GM19238 (cell line): ENCODE data around the gene KLF4.
A peak's percentile ranks its signal among the peaks of the same experiment; 100 is the strongest.
"Not testable (repeated sequence)": the region's sequence is repeated elsewhere in the genome, so short reads cannot be mapped to it uniquely, and the experiment has no call there.

Experiments used
- DNase-seq: peaks from one replicate; pipeline ENCODE4 v3.0.0; 2011; ENCODE audit warnings: low spot score; ENCODE audit not compliant: insufficient read length

KLF4 gene

GRCh38 chr9:107489687-107490605, at the start of gene KLF4:
TSS of gene KLF4 (minus strand) at chr9:107489769. CDS start at chr9:107489172, 597 bp downstream.
- peak; percentile 66 for DNase-seq

GRCh38 chr9:107536462-107536861, 46.9 kb upstream of the KLF4 start:
- DNase-seq, result no peak

GRCh38 chr9:107534510-107535078, 45.0 kb upstream of the KLF4 start:
- no peak for DNase-seq

GRCh38 chr9:107530679-107531078, 41.1 kb upstream of the KLF4 start:
- DNase-seq, result no peak

- DNase-seq, result no peak
Observed at GRCh38 chr9:107528686-107529085, 39.1 kb upstream of the KLF4 start.

- no peak for DNase-seq
Observed at GRCh38 chr9:107523539-107523938, 34.0 kb upstream of the KLF4 start.

- no peak for DNase-seq
Observed at GRCh38 chr9:107520186-107520585, 30.6 kb upstream of the KLF4 start.

- DNase-seq, result no peak
Observed at GRCh38 chr9:107518037-107518807, 28.7 kb upstream of the KLF4 start.

- no peak for DNase-seq
Observed at GRCh38 chr9:107513464-107514100, 24.0 kb upstream of the KLF4 start.

- DNase-seq, result no peak
Observed at GRCh38 chr9:107504585-107505455, 15.3 kb upstream of the KLF4 start.

GRCh38 chr9:107502464-107502863, 12.9 kb upstream of the KLF4 start:
- no peak for DNase-seq

GRCh38 chr9:107500421-107501200, 11.0 kb upstream of the KLF4 start:
- DNase-seq, result not testable (repeated sequence)

GRCh38 chr9:107496976-107497375, 7.4 kb upstream of the KLF4 start:
- no peak for DNase-seq

GRCh38 chr9:107492381-107492970, 2.9 kb upstream of the KLF4 start:
- DNase-seq, result no peak

- no peak for DNase-seq
Observed at GRCh38 chr9:107491081-107492053, 1.8 kb upstream of the KLF4 start.

GRCh38 chr9:107490606-107490970, 1.0 kb upstream of the KLF4 start:
- DNase-seq, result not testable (repeated sequence)

- no peak for DNase-seq
Observed at GRCh38 chr9:107489144-107489673, 360 bp downstream of the KLF4 start.
